Thyroid gland (tissue), 4 donors: Measurements from ENCODE around the gene UCK2.

Experiments
- CTCF ChIP-seq, 6 experiments: fragments of 200-600 bp in 3 of 6; fragments of 450-650 bp in 3 of 6; sonication (generic) in 3 of 6; IDR thresholded peaks; one replicate each; pipeline ENCODE4 v1.5.1; 2016 to 2019; ENCODE audit warnings: antibody characterized with exemption in 6 of 6, mild to moderate bottlenecking in 2 of 6, inconsistent platforms in 1 of 6, moderate library complexity in 1 of 6
- POLR2A ChIP-seq, 2 donors: fragments of 450-650 bp; IDR thresholded peaks; one replicate each; pipeline ENCODE4 v1.6.1; 2017; ENCODE audit warnings: antibody characterized with exemption in 2 of 2, mild to moderate bottlenecking in 2 of 2, moderate library complexity in 1 of 2

DNA sequence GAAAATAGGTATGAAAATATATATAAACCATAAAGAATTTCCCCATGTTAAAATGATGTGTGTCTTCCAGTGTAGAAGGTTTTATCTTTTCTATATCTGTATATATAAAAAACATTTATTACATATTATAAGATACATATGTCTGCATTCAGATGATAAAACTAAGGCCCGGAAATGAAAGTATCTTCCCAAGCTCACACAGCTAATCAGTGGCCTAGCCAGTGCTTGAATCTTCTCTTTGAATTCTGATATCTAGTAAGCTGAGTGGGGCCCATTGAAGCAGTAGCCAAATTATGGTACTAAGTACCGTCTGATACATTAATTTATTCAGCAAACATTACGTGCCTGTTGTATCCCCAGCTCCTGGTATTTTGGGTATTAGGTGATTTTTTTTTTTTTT lies 28.6 kb downstream of the UCK2 start:
- TF ChIP-seq CTCF (IDR thresholded peaks at IDR 0.05) (no peak), POLR2A (IDR thresholded peaks at IDR 0.05) (no peak)
